VCaP (cell line): ENCODE data around the gene MPHOSPH9.

Experiments
- H3K27ac ChIP-seq: fragments of 450-650 bp; 2 replicates; pipeline ENCODE4 v1.5.1; 2017
- TF ChIP-seq, protein P1 (sequence below): fragments of 450-650 bp; conservative IDR thresholded peaks from 2 replicates; pipeline ENCODE4 v1.5.1; 2017; ENCODE audit warnings: mild to moderate bottlenecking, moderate library complexity

MPHOSPH9 gene

DNA sequence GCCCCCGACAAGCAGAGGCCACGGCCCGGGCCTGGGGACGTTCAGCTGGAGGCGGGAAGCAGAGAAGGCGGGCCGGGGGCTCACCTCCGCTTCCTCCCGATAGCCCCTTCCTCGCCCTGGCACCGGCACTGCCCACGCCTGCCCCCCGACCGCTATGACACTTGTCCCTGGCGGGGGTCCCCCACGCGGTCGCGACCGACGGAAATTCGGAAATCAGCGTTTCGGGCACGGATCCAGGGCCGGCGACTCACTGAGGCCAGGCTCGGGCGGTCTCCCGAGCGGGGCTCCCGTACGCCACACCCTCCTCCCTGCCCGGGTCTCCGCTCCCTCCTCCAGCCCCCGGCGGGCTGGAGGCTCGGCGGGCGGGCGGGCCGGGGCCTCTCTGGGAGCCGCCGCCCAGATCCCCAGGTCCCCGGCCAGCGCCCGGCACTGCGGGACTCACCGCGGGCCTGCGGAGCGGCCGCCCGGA lies 82.6 kb downstream of the MPHOSPH9 start:
- TF ChIP-seq, protein P1, sequence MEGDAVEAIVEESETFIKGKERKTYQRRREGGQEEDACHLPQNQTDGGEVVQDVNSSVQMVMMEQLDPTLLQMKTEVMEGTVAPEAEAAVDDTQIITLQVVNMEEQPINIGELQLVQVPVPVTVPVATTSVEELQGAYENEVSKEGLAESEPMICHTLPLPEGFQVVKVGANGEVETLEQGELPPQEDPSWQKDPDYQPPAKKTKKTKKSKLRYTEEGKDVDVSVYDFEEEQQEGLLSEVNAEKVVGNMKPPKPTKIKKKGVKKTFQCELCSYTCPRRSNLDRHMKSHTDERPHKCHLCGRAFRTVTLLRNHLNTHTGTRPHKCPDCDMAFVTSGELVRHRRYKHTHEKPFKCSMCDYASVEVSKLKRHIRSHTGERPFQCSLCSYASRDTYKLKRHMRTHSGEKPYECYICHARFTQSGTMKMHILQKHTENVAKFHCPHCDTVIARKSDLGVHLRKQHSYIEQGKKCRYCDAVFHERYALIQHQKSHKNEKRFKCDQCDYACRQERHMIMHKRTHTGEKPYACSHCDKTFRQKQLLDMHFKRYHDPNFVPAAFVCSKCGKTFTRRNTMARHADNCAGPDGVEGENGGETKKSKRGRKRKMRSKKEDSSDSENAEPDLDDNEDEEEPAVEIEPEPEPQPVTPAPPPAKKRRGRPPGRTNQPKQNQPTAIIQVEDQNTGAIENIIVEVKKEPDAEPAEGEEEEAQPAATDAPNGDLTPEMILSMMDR: no peak
- H3K27ac ChIP-seq: peak overlapping the region; percentile 72

DNA sequence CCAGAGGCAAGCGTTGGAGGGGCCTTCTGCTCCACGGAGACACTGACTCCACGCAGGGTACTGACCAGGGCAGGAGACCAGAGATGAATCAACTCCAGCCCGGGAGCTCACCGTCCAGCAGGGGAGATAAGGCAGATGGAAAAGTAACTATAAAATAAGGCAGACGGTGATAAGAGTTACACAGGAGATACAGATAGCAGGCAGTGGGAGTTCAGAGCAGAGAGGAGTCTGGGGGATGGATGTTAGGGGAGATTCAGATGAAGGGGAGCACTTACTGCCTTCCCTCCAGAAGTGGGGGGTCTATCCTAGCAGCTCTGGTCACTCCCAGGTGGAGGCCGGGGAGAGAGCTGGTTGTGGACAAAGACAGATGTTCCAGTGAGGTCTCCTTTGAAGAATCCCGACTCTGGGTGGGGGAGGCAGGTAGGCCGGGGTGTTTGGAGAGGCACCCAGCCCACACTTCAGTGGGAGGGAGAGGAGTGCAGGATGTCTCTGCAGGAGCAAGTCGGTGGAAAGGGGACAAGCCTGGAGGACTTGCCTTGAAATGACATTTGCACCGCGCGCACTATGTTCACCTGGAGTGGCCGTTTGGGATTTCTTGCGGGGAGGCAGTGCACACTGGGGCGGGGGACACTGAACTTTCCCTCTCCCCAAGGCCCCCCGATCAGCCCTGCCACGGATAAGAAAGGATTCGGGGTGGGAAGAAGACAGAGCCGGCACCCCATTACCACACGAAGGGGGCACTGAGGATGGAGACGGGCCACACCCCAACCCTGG lies 83.3 kb downstream of the MPHOSPH9 start:
- TF ChIP-seq, protein P1: no peak
- peak overlapping the region; percentile 72; the same call in 1 of the 2 replicates for H3K27ac ChIP-seq

DNA sequence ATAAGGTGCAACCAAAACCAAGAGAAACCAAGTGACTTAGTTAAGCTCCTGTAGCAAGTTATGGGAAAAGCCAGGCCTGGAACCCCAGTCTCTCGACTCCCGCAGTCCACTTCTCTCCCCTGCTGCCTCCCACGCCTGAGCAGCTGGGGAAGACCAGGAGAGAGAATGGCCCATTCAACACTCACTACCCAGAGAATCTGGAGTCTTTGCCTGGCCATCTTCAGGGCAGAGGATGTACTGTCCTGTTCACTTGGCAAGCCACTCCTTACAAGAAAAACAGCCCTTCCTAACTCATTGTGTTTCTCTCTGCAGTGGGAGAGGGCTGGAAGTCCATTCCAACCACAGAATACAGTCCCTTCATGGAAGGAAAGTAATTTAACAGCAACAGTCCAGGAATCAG lies 83.9 kb downstream of the MPHOSPH9 start:
- TF ChIP-seq, protein P1: no peak
- no peak overlapping the region for H3K27ac ChIP-seq

DNA sequence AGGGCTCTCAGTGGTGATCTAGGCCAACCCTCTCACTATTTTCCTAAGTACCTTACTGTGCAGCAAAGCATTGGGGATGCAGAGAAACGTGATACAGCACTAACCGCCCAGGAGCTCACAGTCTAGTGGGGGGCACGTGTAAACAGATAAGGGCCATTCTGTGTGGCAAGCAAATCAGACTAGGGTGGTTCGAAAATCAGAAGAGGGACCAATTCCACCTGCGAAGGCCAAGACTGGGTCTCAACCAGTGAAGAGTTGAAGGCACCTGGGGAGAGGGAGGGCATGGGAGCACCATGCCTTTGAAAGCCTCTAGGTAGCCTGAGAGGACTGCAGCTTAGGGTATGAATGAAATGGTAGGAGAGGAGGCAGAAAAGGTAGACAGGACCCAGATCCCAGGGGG lies 84.3 kb downstream of the MPHOSPH9 start:
- no peak overlapping the region for H3K27ac ChIP-seq
- TF ChIP-seq, protein P1: no peak

DNA sequence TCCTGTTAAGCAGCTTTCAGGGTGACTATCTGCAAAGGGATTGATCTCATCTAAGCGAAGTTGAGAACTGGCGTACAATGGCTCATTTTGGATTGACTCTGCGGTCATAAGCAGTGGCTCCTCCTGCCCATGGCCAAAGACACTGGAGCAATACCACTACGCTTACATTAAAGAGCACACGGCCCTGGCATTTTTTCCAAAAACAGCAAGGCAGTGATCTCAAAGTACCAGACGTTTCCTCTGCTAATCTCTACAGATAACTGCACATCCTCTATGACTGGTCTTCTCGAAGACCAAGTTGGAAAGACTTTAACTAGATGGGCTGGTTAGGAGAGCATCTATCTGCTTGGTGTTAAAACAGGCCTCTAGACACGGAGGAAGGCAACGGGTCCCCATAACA lies 84.7 kb downstream of the MPHOSPH9 start:
- H3K27ac ChIP-seq: no peak overlapping the region
- TF ChIP-seq, protein P1: no peak

DNA sequence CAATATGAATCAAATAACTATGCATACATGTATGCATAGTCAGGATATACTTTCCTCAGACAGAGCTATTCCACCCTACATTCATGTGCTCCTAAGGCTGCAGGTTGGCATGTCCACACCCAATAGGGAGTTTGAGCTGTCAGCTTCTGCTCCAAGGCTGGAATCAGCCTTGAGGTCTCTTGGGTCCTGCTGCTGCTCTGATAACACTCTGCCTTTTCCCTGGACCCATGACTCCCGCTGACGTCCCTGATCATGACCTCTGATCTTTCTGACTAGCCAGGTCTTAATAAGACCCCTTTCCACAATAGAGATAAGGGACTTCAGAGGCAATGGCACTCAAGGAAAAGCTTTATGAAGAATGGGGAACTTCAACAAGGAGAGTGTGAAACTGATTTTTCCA lies 87.7 kb downstream of the MPHOSPH9 start:
- TF ChIP-seq, protein P1: no peak
- no peak overlapping the region for H3K27ac ChIP-seq

DNA sequence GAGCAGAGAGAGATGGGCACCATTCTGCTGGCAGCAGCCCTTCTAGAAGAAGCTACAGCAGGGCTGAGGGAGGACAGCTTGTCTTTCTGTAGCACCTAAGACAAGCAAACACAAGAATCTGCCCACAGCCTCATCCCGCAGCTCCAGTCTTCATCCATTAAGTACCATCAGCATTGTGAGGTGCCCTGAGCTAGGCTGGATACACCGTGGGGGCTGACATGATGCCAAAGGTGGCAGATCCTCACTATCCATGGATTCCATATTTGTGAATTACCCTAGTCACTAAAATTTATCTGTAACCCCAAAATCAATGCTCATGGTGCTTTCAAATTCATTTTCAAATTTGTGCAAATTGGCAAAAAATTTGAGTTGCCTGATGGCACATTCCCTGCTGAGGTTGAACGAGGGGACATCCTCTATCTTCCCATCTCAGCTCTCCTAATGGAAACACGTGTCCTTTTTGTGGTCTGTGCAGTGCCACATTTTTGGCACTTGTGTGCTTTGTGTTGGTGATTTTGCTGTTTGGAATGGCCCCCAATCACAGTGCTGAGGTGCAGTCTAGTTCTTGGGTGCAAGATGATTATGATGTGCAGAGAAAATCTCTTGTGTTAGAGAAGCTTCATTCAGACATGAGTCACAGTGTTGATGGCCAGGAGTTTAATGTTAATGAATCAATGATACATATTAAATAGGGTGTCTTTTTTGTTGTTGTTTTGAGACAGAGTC lies 89.0 kb downstream of the MPHOSPH9 start:
- TF ChIP-seq, protein P1: no peak
- H3K27ac ChIP-seq: no peak overlapping the region
